Progenitor cell of endocrine pancreas (in vitro differentiated cells): ENCODE results near the gene GRP. TPM values are rescaled to one million over a fixed set of nuclear protein-coding genes. Genes with fewer than 3 reads are reported as not detected.

Source experiments
- DNase-seq: peaks from one replicate; pipeline ENCODE4 v3.0.0; 2021; ENCODE audit warnings: low spot score; ENCODE audit not compliant: unreplicated experiment
- H3K27ac Mint-ChIP-seq: 2 replicates; pipeline ENCODE4 v1.8.0; 2021; ENCODE audit warnings: mild to moderate bottlenecking, moderate library complexity, mixed read lengths
- H3K27me3 Mint-ChIP-seq: 2 replicates; pipeline ENCODE4 v1.8.0; 2021; ENCODE audit warnings: mixed read lengths
- H3K36me3 Mint-ChIP-seq: 2 replicates; pipeline ENCODE4 v1.8.0; 2022; ENCODE audit warnings: mixed read lengths; ENCODE audit not compliant: insufficient read depth
- H3K4me1 Mint-ChIP-seq: 2 replicates; pipeline ENCODE4 v1.8.0; 2021; ENCODE audit warnings: low read depth, mixed read lengths
- H3K4me3 Mint-ChIP-seq: 2 replicates; pipeline ENCODE4 v1.8.0; 2021; ENCODE audit warnings: low read depth, mild to moderate bottlenecking, moderate library complexity, mixed read lengths
- H3K9me3 Mint-ChIP-seq: 2 replicates; pipeline ENCODE4 v1.8.0; 2021; ENCODE audit warnings: low read depth, mixed read lengths
- CTCF ChIP-seq: fragments of 200-600 bp; sonication (generic); IDR thresholded peaks from one replicate; pipeline ENCODE4 v1.5.0; 2021; ENCODE audit warnings: antibody characterized with exemption, mild to moderate bottlenecking; ENCODE audit not compliant: unreplicated experiment
- long read RNA-seq: library from polyadenylated mRNA; unstranded; transcript quantifications from one replicate; pipeline ENCODE4 v2.0.0, GENCODE V29; 2020
- total RNA-seq: library from RNA; stranded (reverse); gene quantifications from 2 replicates; pipeline ENCODE4 v1.2.1, GENCODE V29; 2021

Gene GRP
- not detected in 2 replicates for total RNA-seq
- long read RNA-seq, result 0 reads

GRCh38 chr18:59219672-59220163 is at the start of gene GRP:
Gene GRP, plus strand, starts transcription at chr18:59220158. Its CDS starts 108 bp downstream, at chr18:59220266.
- H3K27ac Mint-ChIP-seq, result no peak within 1 kb of the TSS

GRCh38 chr18:59172664-59173249 is 47.2 kb upstream of the GRP start:
- Mint-ChIP-seq H3K27me3 (peaks cover 3% of the 10 kb centered on the region), H3K36me3 (peaks cover 2% of the 10 kb centered on the region), H3K4me1 (peaks cover 2% of the 10 kb centered on the region), H3K4me3 (no peak overlapping the region), H3K9me3 (peaks cover 33% of the 10 kb centered on the region), H3K27ac (no peak overlapping the region)
- DNase-seq, result no peak
- TF ChIP-seq CTCF, result no peak

More at GRCh38 chr18:59219672-59220163, at the start of gene GRP:
- Mint-ChIP-seq H3K4me1 (peaks cover 12% of the 10 kb centered on the region), H3K36me3 (no peaks in the 10 kb centered on the region), H3K9me3 (no peaks in the 10 kb centered on the region), H3K27me3 (peaks cover 95% of the 10 kb centered on the region), H3K4me3 (peak within 1 kb of the TSS; percentile 27)
- peak; percentile 10 for TF ChIP-seq CTCF
- DNase-seq, result no peak

- H3K4me1 Mint-ChIP-seq, result peaks cover 2% of the 10 kb centered on the region
- no peak for DNase-seq
- H3K9me3 Mint-ChIP-seq, result peaks cover 16% of the 10 kb centered on the region
- peaks cover 2% of the 10 kb centered on the region for H3K36me3 Mint-ChIP-seq
- peaks cover 8% of the 10 kb centered on the region for H3K27me3 Mint-ChIP-seq
- no peak overlapping the region for H3K27ac Mint-ChIP-seq
- no peak overlapping the region for H3K4me3 Mint-ChIP-seq
- TF ChIP-seq CTCF, result no peak
Observed at GRCh38 chr18:59177485-59177884, 42.5 kb upstream of the GRP start.

- no peaks in the 10 kb centered on the region for H3K9me3 Mint-ChIP-seq
Observed at GRCh38 chr18:59180150-59180845, 39.7 kb upstream of the GRP start.

More at GRCh38 chr18:59180150-59180845, 39.7 kb upstream of the GRP start:
- Mint-ChIP-seq H3K4me1 (peaks cover 2% of the 10 kb centered on the region), H3K27ac (no peak overlapping the region), H3K27me3 (peaks cover 11% of the 10 kb centered on the region), H3K4me3 (no peak overlapping the region), H3K36me3 (no peaks in the 10 kb centered on the region)
- no peak for DNase-seq
- no peak for TF ChIP-seq CTCF
